Suppressor macrophage treated with lipopolysaccharide for 4 hours (primary cell): ENCODE data around the gene INPP5A.
A peak's percentile ranks its signal among the peaks of the same experiment; 100 is the strongest.
"Not testable (repeated sequence)": the region's sequence is repeated elsewhere in the genome, so short reads cannot be mapped to it uniquely, and the experiment has no call there.

Source experiments
- DNase-seq: peaks from one replicate; pipeline ENCODE4 v3.0.0-alpha.2; 2020

INPP5A gene

GRCh38 chr10:132550366-132551092 is 12.9 kb downstream of the INPP5A start:
- no peak for DNase-seq

- DNase-seq = peak; percentile 42
These were observed 13.7 kb downstream of the INPP5A start for GRCh38 chr10:132551093-132551807.

- DNase-seq = no peak
These were observed 14.2 kb downstream of the INPP5A start for GRCh38 chr10:132551808-132552130.

- not testable (repeated sequence) for DNase-seq
These were observed 15.0 kb downstream of the INPP5A start for GRCh38 chr10:132552635-132553034.

GRCh38 chr10:132553568-132553967 is 16.0 kb downstream of the INPP5A start:
- DNase-seq = not testable (repeated sequence)

- DNase-seq = no peak
These were observed 16.7 kb downstream of the INPP5A start for GRCh38 chr10:132554053-132554990.

- DNase-seq = no peak
These were observed 17.5 kb downstream of the INPP5A start for GRCh38 chr10:132554991-132555647.

- no peak for DNase-seq
These were observed 18.3 kb downstream of the INPP5A start for GRCh38 chr10:132555648-132556575.

- no peak for DNase-seq
These were observed 19.4 kb downstream of the INPP5A start for GRCh38 chr10:132556994-132557441.

GRCh38 chr10:132557696-132558515 is 20.3 kb downstream of the INPP5A start:
- DNase-seq = no peak

GRCh38 chr10:132558516-132559413 is 21.2 kb downstream of the INPP5A start:
- no peak for DNase-seq

- no peak for DNase-seq
These were observed 22.0 kb downstream of the INPP5A start for GRCh38 chr10:132559538-132559937.

GRCh38 chr10:132560241-132560731 is 22.7 kb downstream of the INPP5A start:
- peak; percentile 69 for DNase-seq

GRCh38 chr10:132562177-132562915 is 24.8 kb downstream of the INPP5A start:
- DNase-seq = no peak

- DNase-seq = no peak
These were observed 25.4 kb downstream of the INPP5A start for GRCh38 chr10:132562916-132563456.

GRCh38 chr10:132563485-132564248 is 26.1 kb downstream of the INPP5A start:
- no peak for DNase-seq

GRCh38 chr10:132564249-132564605 is 26.6 kb downstream of the INPP5A start:
- DNase-seq = no peak

GRCh38 chr10:132564690-132565089 is 27.1 kb downstream of the INPP5A start:
- DNase-seq = no peak
